K562 (cell line): Measurements from ENCODE around the gene ARID3C. TPM values are rescaled to one million over a fixed set of nuclear protein-coding genes. Genes with fewer than 3 reads are reported as not detected.
A peak's percentile ranks its signal among the peaks of the same experiment; 100 is the strongest.

Experiments used
- ATAC-seq: fragments of 200-7000 bp; cut with Tn5 transposase; 3 replicates; pipeline ENCODE4 v1.9.1; 2020; ENCODE audit warnings: moderate library complexity
- BruUV-seq: library from RNA; stranded (reverse); fragments of 400-500 nt; replicated peaks from 2 replicates; lab custom pipeline; 2021; lab: Mats Ljungman, UMichigan
- CTCF ChIA-PET: fragments of 300-600 bp; formaldehyde crosslinking; extraction: SDS; loops from one replicate; lab custom pipeline; 2021; ENCODE audit warnings: low intra/inter-chr PET ratio; lab: Yijun Ruan, JAX
- POLR2A ChIA-PET: fragments of 300-600, 350-650 bp; sonication (Branson Sonifier 250); formaldehyde crosslinking; extraction: SDS; loops from one replicate; lab custom pipeline; 2021; ENCODE audit warnings: antibody characterized with exemption, inconsistent platforms; lab: Yijun Ruan, JAX
- DNase-seq, 4 experiments: peaks; one replicate each; pipeline versions ENCODE4 v3.0.0 to v3.0.0-alpha.2; 2011 to 2018; ENCODE audit warnings: low spot score in 3 of 4, mixed read lengths in 3 of 4; ENCODE audit errors: extremely low read depth in 1 of 4
- FAIRE-seq: peaks from 2 replicates; lab custom pipeline; 2011; peaks lifted over from hg19 to GRCh38; lab: Jason Lieb, UNC
- H2AFZ ChIP-seq: 2 replicates; pipeline ENCODE4 v1.6.0; 2011; ENCODE audit warnings: low read depth, low read length, control low read depth, inconsistent platforms
- H3K27ac ChIP-seq: fragments of 200-600 bp; 3 replicates; pipeline ENCODE4 v1.8.0; 2011; ENCODE audit warnings: low read depth, mild to moderate bottlenecking, control low read depth, inconsistent platforms, low read length, moderate library complexity, mixed read lengths; ENCODE audit errors: extremely low read depth
- H3K27me3 ChIP-seq, 2 experiments: fragments of 300-600 bp in 1 of 2; 2 replicates in 1 of 2; 3 replicates in 1 of 2; pipeline versions ENCODE4 v1.6.0 to v1.8.0; 2011; ENCODE audit warnings: inconsistent platforms in 2 of 2, low read length in 2 of 2, mild to moderate bottlenecking in 1 of 2, mixed read lengths in 1 of 2, moderate library complexity in 1 of 2; ENCODE audit not compliant: control insufficient read depth in 2 of 2, insufficient read depth in 2 of 2
- H3K36me3 ChIP-seq: fragments of 300-600 bp; 3 replicates; pipeline ENCODE4 v1.8.0; 2011; ENCODE audit warnings: mild to moderate bottlenecking, low read length, inconsistent platforms; ENCODE audit not compliant: control insufficient read depth, insufficient read depth
- H3K4me1 ChIP-seq, 2 experiments: fragments of 200-600 bp in 1 of 2; replicated peaks in 1 of 2; 2 replicates in 1 of 2; 3 replicates in 1 of 2; pipeline versions ENCODE4 v1.5.1 to v1.8.0; 2011; ENCODE audit warnings: inconsistent platforms in 2 of 2, low read length in 2 of 2, mild to moderate bottlenecking in 1 of 2, mixed read lengths in 1 of 2, moderate library complexity in 1 of 2; ENCODE audit not compliant: control insufficient read depth in 2 of 2, insufficient read depth in 2 of 2
- H3K4me2 ChIP-seq: 2 replicates; pipeline ENCODE4 v1.6.1; 2011; ENCODE audit warnings: low read length, control low read depth, inconsistent platforms, mixed read lengths; ENCODE audit not compliant: insufficient read depth
- H3K4me3 ChIP-seq: fragments of 200-600 bp; sonication (generic), shearing (Covaris generic); 2 replicates; pipeline ENCODE4 v1.5.1; 2016; ENCODE audit warnings: control low read depth, inconsistent platforms
- H3K79me2 ChIP-seq: fragments of 200-600 bp; 3 replicates; pipeline ENCODE4 v1.8.0; 2011; ENCODE audit warnings: low read length, inconsistent platforms; ENCODE audit not compliant: control insufficient read depth, insufficient read depth
- H3K9ac ChIP-seq, 2 experiments: 2 replicates each; pipeline versions ENCODE4 v1.6.0 to v1.6.1; 2011; ENCODE audit warnings: low read depth in 2 of 2, low read length in 2 of 2, control low read depth in 1 of 2, inconsistent platforms in 1 of 2, mild to moderate bottlenecking in 1 of 2, mixed read lengths in 1 of 2; ENCODE audit not compliant: insufficient read depth in 1 of 2
- H3K9me1 ChIP-seq: one replicate; pipeline ENCODE4 v1.6.0; 2011; ENCODE audit warnings: inconsistent platforms, mild to moderate bottlenecking, low read length, moderate library complexity; ENCODE audit not compliant: control insufficient read depth, insufficient read depth
- H3K9me3 ChIP-seq: replicated peaks from 2 replicates; pipeline ENCODE4 v1.5.1; 2011; ENCODE audit warnings: low read depth, low read length, inconsistent platforms; ENCODE audit not compliant: control insufficient read depth, insufficient read depth
- H4K20me1 ChIP-seq: replicated peaks from 2 replicates; pipeline ENCODE4 v1.6.1; 2011; ENCODE audit warnings: low read length, inconsistent platforms, mixed read lengths; ENCODE audit not compliant: control insufficient read depth, insufficient read depth
- DDX20 ChIP-seq: fragments of 450-650 bp; IDR thresholded peaks from 2 replicates; pipeline ENCODE4 v1.6.1; 2016; ENCODE audit warnings: missing genetic modification characterization, low read depth, mild to moderate bottlenecking, missing compliant biosample characterization, moderate library complexity
- EWSR1 ChIP-seq: fragments of 450-650 bp; IDR thresholded peaks from 2 replicates; pipeline ENCODE4 v1.6.1; 2018; ENCODE audit warnings: borderline replicate concordance, mild to moderate bottlenecking, low read depth, moderate library complexity; ENCODE audit not compliant: partially characterized antibody
- GABPA ChIP-seq: fragments of 200-800 bp; sonication (Bioruptor generic); conservative IDR thresholded peaks from 2 replicates; pipeline ENCODE4 v1.6.1; 2016; ENCODE audit warnings: low read depth, missing genetic modification characterization, missing compliant biosample characterization
- KLF1 ChIP-seq: fragments of 450-650 bp; IDR thresholded peaks from 2 replicates; pipeline ENCODE4 v1.6.1; 2016; ENCODE audit warnings: missing genetic modification characterization, missing compliant biosample characterization
- L3MBTL2 ChIP-seq: fragments of 450-650 bp; IDR thresholded peaks from 2 replicates; pipeline ENCODE4 v1.6.1; 2016; ENCODE audit warnings: mild to moderate bottlenecking, moderate library complexity
- LCOR ChIP-seq: sonication (generic); formaldehyde crosslinking; IDR thresholded peaks from 2 replicates; pipeline ENCODE4 v1.8.0; 2022; ENCODE audit warnings: mild to moderate bottlenecking, missing genetic modification reagents
- NELFE ChIP-seq: IDR thresholded peaks from 2 replicates; pipeline ENCODE4 v1.6.1; 2011; ENCODE audit warnings: mild to moderate bottlenecking; ENCODE audit not compliant: insufficient read depth, insufficient read length
- NFRKB ChIP-seq: fragments of 450-650 bp; IDR thresholded peaks from 2 replicates; pipeline ENCODE4 v1.6.1; 2016; ENCODE audit warnings: low read depth
- PTTG1 ChIP-seq: fragments of 450-650 bp; IDR thresholded peaks from 2 replicates; pipeline ENCODE4 v1.6.1; 2016; ENCODE audit warnings: low read depth, mild to moderate bottlenecking, missing genetic modification characterization, missing compliant biosample characterization
- STAT6 ChIP-seq: sonication (generic); formaldehyde crosslinking; IDR thresholded peaks from 2 replicates; pipeline ENCODE4 v1.8.1; 2023; ENCODE audit warnings: mild to moderate bottlenecking, missing genetic modification reagents
- TCF7 ChIP-seq: sonication (generic); IDR thresholded peaks from 2 replicates; pipeline ENCODE4 v1.6.1; 2016; ENCODE audit warnings: antibody characterized with exemption, borderline replicate concordance
- TFAP4 ChIP-seq: sonication (generic); formaldehyde crosslinking; IDR thresholded peaks from 2 replicates; pipeline ENCODE4 v1.8.0; 2022; ENCODE audit warnings: missing genetic modification reagents, mild to moderate bottlenecking, moderate library complexity, borderline replicate concordance
- ZBTB8A ChIP-seq: fragments of 450-650 bp; IDR thresholded peaks from 2 replicates; pipeline ENCODE4 v1.6.1; 2018; ENCODE audit warnings: mild to moderate bottlenecking, moderate library complexity; ENCODE audit not compliant: partially characterized antibody
- ZNF197 ChIP-seq: fragments of 200-800 bp; sonication (Bioruptor generic); IDR thresholded peaks from 2 replicates; pipeline ENCODE4 v1.6.1; 2016; ENCODE audit warnings: low read depth, missing genetic modification characterization, missing compliant biosample characterization
- ZNF239 ChIP-seq: fragments of 250-450 bp; sonication (Bioruptor Pico); IDR thresholded peaks from 2 replicates; pipeline ENCODE4 v1.4.0; 2020; ENCODE audit warnings: mild to moderate bottlenecking
- ZNF609 ChIP-seq: sonication (generic); formaldehyde crosslinking; IDR thresholded peaks from 2 replicates; pipeline ENCODE4 v1.8.1; 2023; ENCODE audit warnings: missing genetic modification reagents, mild to moderate bottlenecking, borderline replicate concordance
- WGBS: fragments of 100-300 bp; shearing (Covaris generic); methylation state at CpG from one replicate; pipeline ENCODE4 v1.1.6; 2016; ENCODE audit warnings: low coverage, mixed read lengths; ENCODE audit not compliant: insufficient coverage; ENCODE audit errors: missing lambda C conversion rate; 5-methylcytosine and 5-hydroxymethylcytosine counted together
- in situ Hi-C: fragments of 300-500 bp; cut with MboI; formaldehyde crosslinking; loops from 4 replicates; pipeline ENCODE4 v1.15.0; 2018; ENCODE audit warnings: inconsistent platforms, mixed read lengths
- intact Hi-C: fragments of 100-400 bp; cut with micrococcal nuclease; formaldehyde crosslinking; loops from 2 replicates; pipeline ENCODE4 v1.14.2; 2022
- polyA plus RNA-seq, 8 experiments: library from polyadenylated mRNA; depleted of rRNA in 4 of 8; stranded (reverse) in 5 of 8; unstranded in 3 of 8; fragments of >200 nt; fragmentation: Nextera tagmentation in 2 of 8; fragmentation: Illumina TruSeq in 1 of 8; extraction: Ambion mirVana in 2 of 8; extraction: Trizol in 1 of 8; gene quantifications; 2 replicates each; pipeline versions ENCODE4 v1.2.1 to v1.2.3, GENCODE V29; 2011 to 2014; ENCODE audit warnings: inconsistent platforms in 1 of 8, missing spikeins in 1 of 8
- total RNA-seq, 7 experiments: library from RNA; depleted of rRNA in 6 of 7; stranded (reverse); fragments of >200 nt in 6 of 7; fragmentation: Illumina TruSeq in 2 of 7; extraction: Trizol in 2 of 7; gene quantifications; 2 replicates each; pipeline versions ENCODE4 v1.2.1 to v1.2.3, GENCODE V29; 2011 to 2021; ENCODE audit warnings: low replicate concordance in 1 of 7

ARID3C gene
- total and polyA plus RNA-seq, 9 of the 15 experiments (the other 6 are each of a cell fraction or from before 2014, with no cell fraction given) = not detected

- ChIA-PET CTCF (no interaction called here), POLR2A (no interaction called here)
- H3K27ac ChIP-seq = no peak overlapping the region
- no peak overlapping the region for H2AFZ ChIP-seq
- 58% methylated on average over 4 of the region's 5 CpGs for WGBS
- peak overlapping the region in 1 of 2 experiments; percentile 23; a peak in 1 of 4 replicates for H3K9ac ChIP-seq
- no peaks in the 10 kb centered on the region for H3K36me3 ChIP-seq
- H3K4me3 ChIP-seq = no peak overlapping the region
- H3K9me1 ChIP-seq = no peaks in the 10 kb centered on the region
- H3K27me3 ChIP-seq = no peaks in the 10 kb centered on the region
- peaks cover 21 to 34% of the 10 kb centered on the region in 2 experiments for H3K4me1 ChIP-seq
- no peak overlapping the region for H3K4me2 ChIP-seq
- intact Hi-C loops = no loop called here
- no peaks in the 10 kb centered on the region for H4K20me1 ChIP-seq
- no peak for ATAC-seq
- DNase-seq = no peak
- no peak for FAIRE-seq
- H3K79me2 ChIP-seq = no peaks in the 10 kb centered on the region
- BruUV-seq = no TSS peak
- H3K9me3 ChIP-seq = no peaks in the 10 kb centered on the region
- in situ Hi-C loops = no loop called here
- no peak for TF ChIP-seq ZNF239 (CRISPR knock-in tag)
- no peak for TF ChIP-seq NELFE
- no peak for TF ChIP-seq PTTG1 (tag)
- no peak for TF ChIP-seq TCF7
- TF ChIP-seq EWSR1 = no peak
- no peak for TF ChIP-seq STAT6
- no peak for TF ChIP-seq NFRKB
- TF ChIP-seq DDX20 (tag) = no peak
- TF ChIP-seq TFAP4 (CRISPR knock-in tag) = no peak
- TF ChIP-seq LCOR (CRISPR knock-in tag) = no peak
- TF ChIP-seq ZNF609 (CRISPR knock-in tag) = no peak
- no peak for TF ChIP-seq L3MBTL2
- no peak for TF ChIP-seq GABPA (tag)
- no peak for TF ChIP-seq ZNF197
- no peak for TF ChIP-seq ZBTB8A
- no peak for TF ChIP-seq KLF1 (tag)
Observed at GRCh38 chr9:34656992-34657391, 28.1 kb upstream of the ARID3C start.
